RWPE2 (cell line): Measurements from ENCODE around the gene POU2AF2.

Experiments used
- ATAC-seq: fragments of 200-7000 bp; cut with Tn5 transposase; 3 replicates; pipeline ENCODE4 v1.9.1; 2021; ENCODE audit warnings: low read depth
- DNase-seq: peaks from one replicate; pipeline ENCODE4 v3.0.0-alpha.2; 2020; ENCODE audit warnings: low spot score
- H3K27ac ChIP-seq: fragments of 450-650 bp; 2 replicates; pipeline ENCODE4 v1.5.1; 2017; ENCODE audit warnings: mild to moderate bottlenecking; ENCODE audit not compliant: poor library complexity, severe bottlenecking
- H3K27me3 ChIP-seq: fragments of 250-450 bp; sonication (Bioruptor Pico); 2 replicates; pipeline ENCODE4 v1.5.1; 2021; ENCODE audit warnings: mild to moderate bottlenecking, moderate library complexity; ENCODE audit not compliant: insufficient read depth, poor library complexity, severe bottlenecking
- H3K36me3 ChIP-seq: fragments of 250-450 bp; sonication (Bioruptor Pico); 2 replicates; pipeline ENCODE4 v1.5.1; 2020; ENCODE audit warnings: low read depth, mild to moderate bottlenecking, moderate library complexity
- H3K4me1 ChIP-seq: fragments of 250-450 bp; sonication (Bioruptor Pico); 2 replicates; pipeline ENCODE4 v1.5.1; 2021; ENCODE audit warnings: mild to moderate bottlenecking, moderate library complexity; ENCODE audit not compliant: insufficient read depth, poor library complexity, severe bottlenecking
- H3K4me3 ChIP-seq: fragments of 250-450 bp; sonication (Bioruptor Pico); 2 replicates; pipeline ENCODE4 v1.5.1; 2021; ENCODE audit warnings: mild to moderate bottlenecking, moderate library complexity; ENCODE audit not compliant: severe bottlenecking
- H3K9me3 ChIP-seq: fragments of 250-450 bp; sonication (Bioruptor Pico); 2 replicates; pipeline ENCODE4 v1.5.1; 2021; ENCODE audit warnings: mild to moderate bottlenecking, moderate library complexity; ENCODE audit not compliant: severe bottlenecking
- TF ChIP-seq, protein P1 (sequence below): fragments of 450-650 bp; IDR thresholded peaks from one replicate; pipeline ENCODE4 v1.5.1; 2017; ENCODE audit warnings: mild to moderate bottlenecking, moderate library complexity; ENCODE audit not compliant: poor library complexity, severe bottlenecking

POU2AF2 gene

GRCh38 chr11:111269146-111269868 is 23.8 kb downstream of the POU2AF2 start:
- Histone ChIP-seq H3K27ac (no peak overlapping the region), H3K4me1 (no peaks in the 10 kb centered on the region), H3K4me3 (no peak overlapping the region), H3K36me3 (no peaks in the 10 kb centered on the region), H3K9me3 (no peaks in the 10 kb centered on the region), H3K27me3 (no peaks in the 10 kb centered on the region)
- TF ChIP-seq, protein P1, sequence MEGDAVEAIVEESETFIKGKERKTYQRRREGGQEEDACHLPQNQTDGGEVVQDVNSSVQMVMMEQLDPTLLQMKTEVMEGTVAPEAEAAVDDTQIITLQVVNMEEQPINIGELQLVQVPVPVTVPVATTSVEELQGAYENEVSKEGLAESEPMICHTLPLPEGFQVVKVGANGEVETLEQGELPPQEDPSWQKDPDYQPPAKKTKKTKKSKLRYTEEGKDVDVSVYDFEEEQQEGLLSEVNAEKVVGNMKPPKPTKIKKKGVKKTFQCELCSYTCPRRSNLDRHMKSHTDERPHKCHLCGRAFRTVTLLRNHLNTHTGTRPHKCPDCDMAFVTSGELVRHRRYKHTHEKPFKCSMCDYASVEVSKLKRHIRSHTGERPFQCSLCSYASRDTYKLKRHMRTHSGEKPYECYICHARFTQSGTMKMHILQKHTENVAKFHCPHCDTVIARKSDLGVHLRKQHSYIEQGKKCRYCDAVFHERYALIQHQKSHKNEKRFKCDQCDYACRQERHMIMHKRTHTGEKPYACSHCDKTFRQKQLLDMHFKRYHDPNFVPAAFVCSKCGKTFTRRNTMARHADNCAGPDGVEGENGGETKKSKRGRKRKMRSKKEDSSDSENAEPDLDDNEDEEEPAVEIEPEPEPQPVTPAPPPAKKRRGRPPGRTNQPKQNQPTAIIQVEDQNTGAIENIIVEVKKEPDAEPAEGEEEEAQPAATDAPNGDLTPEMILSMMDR, result no peak
- ATAC-seq (no peak), DNase-seq (no peak)

- no peaks in the 10 kb centered on the region for H3K36me3 ChIP-seq
- no peaks in the 10 kb centered on the region for H3K9me3 ChIP-seq
- no peak for DNase-seq
- no peaks in the 10 kb centered on the region for H3K4me1 ChIP-seq
- H3K4me3 ChIP-seq, result no peak overlapping the region
- TF ChIP-seq, protein P1, result no peak
- H3K27ac ChIP-seq, result no peak overlapping the region
- no peaks in the 10 kb centered on the region for H3K27me3 ChIP-seq
- ATAC-seq, result no peak
These were observed 26.9 kb downstream of the POU2AF2 start for GRCh38 chr11:111272420-111272819.

GRCh38 chr11:111282562-111283075 is 37.1 kb downstream of the POU2AF2 start:
- no peaks in the 10 kb centered on the region for H3K27me3 ChIP-seq
- H3K4me1 ChIP-seq, result no peaks in the 10 kb centered on the region
- H3K9me3 ChIP-seq, result no peaks in the 10 kb centered on the region
- no peak overlapping the region for H3K4me3 ChIP-seq
- ATAC-seq (no peak), DNase-seq (no peak)
- H3K27ac ChIP-seq, result no peak overlapping the region
- TF ChIP-seq, protein P1, result no peak
- no peaks in the 10 kb centered on the region for H3K36me3 ChIP-seq

DNA sequence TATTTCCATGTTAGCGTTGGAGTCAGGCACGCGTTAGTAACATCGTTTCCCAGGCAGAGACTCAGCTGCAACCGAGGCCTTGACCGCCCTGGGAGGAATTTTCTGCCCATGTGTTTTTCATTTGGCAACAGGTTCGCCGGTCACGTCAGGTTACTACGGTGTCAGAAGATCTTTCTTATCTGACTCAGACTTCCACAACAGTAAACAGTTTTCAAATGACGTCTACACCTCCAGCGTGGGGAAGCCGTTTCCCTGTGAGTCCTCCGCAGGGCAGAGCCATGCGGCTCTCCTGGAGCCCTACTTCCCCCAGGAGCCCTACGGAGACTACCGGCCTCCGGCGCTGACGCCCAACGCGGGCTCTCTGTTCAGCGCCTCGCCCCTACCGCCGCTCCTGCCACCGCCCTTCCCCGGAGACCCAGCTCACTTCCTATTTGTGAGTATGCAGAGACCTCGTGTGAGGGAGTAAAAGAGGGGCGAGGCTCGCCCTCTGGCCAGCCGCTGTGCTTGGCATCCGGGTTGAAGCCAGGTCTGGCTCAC is 38.5 kb downstream of the POU2AF2 start:
- no peaks in the 10 kb centered on the region for H3K4me1 ChIP-seq
- no peak for DNase-seq
- no peaks in the 10 kb centered on the region for H3K9me3 ChIP-seq
- ATAC-seq, result no peak
- H3K4me3 ChIP-seq, result no peak overlapping the region
- no peaks in the 10 kb centered on the region for H3K27me3 ChIP-seq
- TF ChIP-seq, protein P1, result no peak
- H3K36me3 ChIP-seq, result no peaks in the 10 kb centered on the region
- H3K27ac ChIP-seq, result no peak overlapping the region
